Stomach (tissue), 4 donors: ENCODE results near the gene PCNX1.
A peak's percentile ranks its signal among the peaks of the same experiment; 100 is the strongest.

ENCODE experiments used
- CTCF ChIP-seq, 7 experiments: fragments of 450-650 bp in 4 of 7; fragments of 200-600 bp in 3 of 7; sonication (generic) in 3 of 7; IDR thresholded peaks; one replicate each; pipeline ENCODE4 v1.5.1; 2016 to 2019; ENCODE audit warnings: antibody characterized with exemption in 7 of 7, control low read depth in 2 of 7, mild to moderate bottlenecking in 1 of 7
- EP300 ChIP-seq: sonication (generic); formaldehyde crosslinking; IDR thresholded peaks from one replicate; pipeline ENCODE4 v1.6.1; 2017; ENCODE audit warnings: antibody characterized with exemption
- POLR2A ChIP-seq, 4 donors: fragments of 450-650 bp; IDR thresholded peaks; one replicate each; pipeline ENCODE4 v1.6.1; 2016; ENCODE audit warnings: antibody characterized with exemption in 4 of 4, control low read depth in 2 of 4, mild to moderate bottlenecking in 1 of 4, moderate library complexity in 1 of 4

GRCh38 chr14:70955543-70956480, 48.6 kb downstream of the PCNX1 start:
- no peak for TF ChIP-seq POLR2A (IDR thresholded peaks at IDR 0.05)
- TF ChIP-seq CTCF (IDR thresholded peaks at IDR 0.05), result peak in 4 of 7 experiments; percentile 9 to 27 (median 20)
- TF ChIP-seq EP300, result no peak
